ENCODE results near the gene GPX4. TPM values are rescaled to one million over a fixed set of nuclear protein-coding genes. Genes with fewer than 3 reads are reported as not detected.
"Not testable (repeated sequence)": the region's sequence is repeated elsewhere in the genome, so short reads cannot be mapped to it uniquely, and the experiment has no call there.

Gene GPX4
- total and polyA plus RNA-seq, 2 donors, result 71.3 to 452 TPM

- 91% methylated on average over 33 of the region's 33 CpGs for WGBS
- Histone ChIP-seq H3K4me3 (ENCODE audit: low read depth, low read length) (no peak overlapping the region), H3K4me1 (ENCODE audit: insufficient read depth) (peaks cover 3% of the 10 kb centered on the region), H3K27ac (ENCODE audit: low read depth) (no peak overlapping the region), H3K36me3 (ENCODE audit: insufficient read depth) (peaks cover 4% of the 10 kb centered on the region)
- no peak for DNase-seq (ENCODE audit: extremely low spot score)
Observed at GRCh38 chr19:1125601-1126467, 22.0 kb downstream of the GPX4 start.

GRCh38 chr19:1126984-1127760 lies 23.4 kb downstream of the GPX4 start:
- Histone ChIP-seq H3K4me1 (ENCODE audit: insufficient read depth) (peaks cover 3% of the 10 kb centered on the region), H3K27ac (ENCODE audit: low read depth) (no peak overlapping the region), H3K4me3 (ENCODE audit: low read depth, low read length) (no peak overlapping the region), H3K36me3 (ENCODE audit: insufficient read depth) (no peaks in the 10 kb centered on the region)
- no peak for DNase-seq (ENCODE audit: extremely low spot score)
- 91% methylated on average over 33 of the region's 33 CpGs for WGBS

- Histone ChIP-seq H3K36me3 (ENCODE audit: insufficient read depth) (no peaks in the 10 kb centered on the region), H3K27ac (ENCODE audit: low read depth) (no peak overlapping the region), H3K4me1 (ENCODE audit: insufficient read depth) (peaks cover 6% of the 10 kb centered on the region), H3K4me3 (ENCODE audit: low read depth, low read length) (no peak overlapping the region)
- WGBS, result 96% methylated on average over 17 of the region's 17 CpGs
- no peak for DNase-seq (ENCODE audit: extremely low spot score)
Observed at GRCh38 chr19:1128106-1128505, 24.3 kb downstream of the GPX4 start.

- H3K36me3 ChIP-seq (ENCODE audit: insufficient read depth); H3K4me1 ChIP-seq (ENCODE audit: insufficient read depth); DNase-seq (ENCODE audit: extremely low spot score); H3K4me3 ChIP-seq (ENCODE audit: low read depth, low read length); H3K27ac ChIP-seq (ENCODE audit: low read depth): not testable (repeated sequence)
- 92% methylated on average over 7 of the region's 7 CpGs for WGBS
Observed at GRCh38 chr19:1129084-1129483, 25.3 kb downstream of the GPX4 start.

- peaks cover 6% of the 10 kb centered on the region for H3K4me1 ChIP-seq (ENCODE audit: insufficient read depth)
- H3K4me3 ChIP-seq (ENCODE audit: low read depth, low read length), result no peak overlapping the region
- WGBS, result 94% methylated on average over 18 of the region's 18 CpGs
- H3K27ac ChIP-seq (ENCODE audit: low read depth), result no peak overlapping the region
- DNase-seq (ENCODE audit: extremely low spot score), result no peak
- H3K36me3 ChIP-seq (ENCODE audit: insufficient read depth), result no peaks in the 10 kb centered on the region
Observed at GRCh38 chr19:1129535-1129934, 25.7 kb downstream of the GPX4 start.

- DNase-seq (ENCODE audit: extremely low spot score), result no peak
- peak overlapping the region; percentile 97 for H3K27ac ChIP-seq (ENCODE audit: low read depth)
- peaks cover 6% of the 10 kb centered on the region for H3K4me1 ChIP-seq (ENCODE audit: insufficient read depth)
- H3K36me3 ChIP-seq (ENCODE audit: insufficient read depth), result no peaks in the 10 kb centered on the region
- peak overlapping the region; percentile 56 for H3K4me3 ChIP-seq (ENCODE audit: low read depth, low read length)
- 60% methylated on average over 22 of the region's 22 CpGs for WGBS
Observed at GRCh38 chr19:1130771-1131717, 27.2 kb downstream of the GPX4 start.

GRCh38 chr19:1131718-1132551 lies 28.1 kb downstream of the GPX4 start:
- Histone ChIP-seq H3K36me3 (ENCODE audit: insufficient read depth) (no peaks in the 10 kb centered on the region), H3K4me3 (ENCODE audit: low read depth, low read length) (peak overlapping the region; percentile 56), H3K4me1 (ENCODE audit: insufficient read depth) (peaks cover 6% of the 10 kb centered on the region), H3K27ac (ENCODE audit: low read depth) (peak overlapping the region; percentile 97)
- 2% methylated on average over 64 of the region's 64 CpGs for WGBS
- DNase-seq (ENCODE audit: extremely low spot score), result no peak

GRCh38 chr19:1132552-1133383 lies 29.0 kb downstream of the GPX4 start:
- no peak for DNase-seq (ENCODE audit: extremely low spot score)
- Histone ChIP-seq H3K4me1 (ENCODE audit: insufficient read depth) (peaks cover 6% of the 10 kb centered on the region), H3K36me3 (ENCODE audit: insufficient read depth) (no peaks in the 10 kb centered on the region), H3K27ac (ENCODE audit: low read depth) (peak overlapping the region; percentile 71), H3K4me3 (ENCODE audit: low read depth, low read length) (peak overlapping the region; percentile 56)
- 65% methylated on average over 48 of the region's 48 CpGs for WGBS

- Histone ChIP-seq H3K4me3 (ENCODE audit: low read depth, low read length) (no peak overlapping the region), H3K27ac (ENCODE audit: low read depth) (no peak overlapping the region), H3K36me3 (ENCODE audit: insufficient read depth) (no peaks in the 10 kb centered on the region), H3K4me1 (ENCODE audit: insufficient read depth) (peaks cover 6% of the 10 kb centered on the region)
- WGBS, result 93% methylated on average over 25 of the region's 25 CpGs
- no peak for DNase-seq (ENCODE audit: extremely low spot score)
Observed at GRCh38 chr19:1133471-1133929, 29.7 kb downstream of the GPX4 start.

GRCh38 chr19:1134431-1134830 lies 30.6 kb downstream of the GPX4 start:
- no peak overlapping the region for H3K4me3 ChIP-seq (ENCODE audit: low read depth, low read length)
- no peaks in the 10 kb centered on the region for H3K36me3 ChIP-seq (ENCODE audit: insufficient read depth)
- H3K27ac ChIP-seq (ENCODE audit: low read depth), result no peak overlapping the region
- peaks cover 6% of the 10 kb centered on the region for H3K4me1 ChIP-seq (ENCODE audit: insufficient read depth)
- DNase-seq (ENCODE audit: extremely low spot score), result no peak
- WGBS, result 90% methylated on average over 11 of the region's 11 CpGs

GRCh38 chr19:1135454-1135853 lies 31.7 kb downstream of the GPX4 start:
- 79% methylated on average over 17 of the region's 17 CpGs for WGBS
- peaks cover 5% of the 10 kb centered on the region for H3K4me1 ChIP-seq (ENCODE audit: insufficient read depth)
- no peaks in the 10 kb centered on the region for H3K36me3 ChIP-seq (ENCODE audit: insufficient read depth)
- no peak overlapping the region for H3K27ac ChIP-seq (ENCODE audit: low read depth)
- no peak for DNase-seq (ENCODE audit: extremely low spot score)
- H3K4me3 ChIP-seq (ENCODE audit: low read depth, low read length), result no peak overlapping the region

- 76% methylated on average over 12 of the region's 12 CpGs for WGBS
- Histone ChIP-seq H3K27ac (ENCODE audit: low read depth) (no peak overlapping the region), H3K4me3 (ENCODE audit: low read depth, low read length) (no peak overlapping the region), H3K4me1 (ENCODE audit: insufficient read depth) (peaks cover 3% of the 10 kb centered on the region), H3K36me3 (ENCODE audit: insufficient read depth) (no peaks in the 10 kb centered on the region)
- no peak for DNase-seq (ENCODE audit: extremely low spot score)
Observed at GRCh38 chr19:1136201-1136600, 32.4 kb downstream of the GPX4 start.

Measured in urinary bladder (tissue), 4 donors.